ENCODE results near the gene CACNA2D3. TPM values are rescaled to one million over a fixed set of nuclear protein-coding genes. Genes with fewer than 3 reads are reported as not detected.

CACNA2D3 gene
- total RNA-seq, 1 donor from 2014 or later: 0.17 TPM

GRCh38 chr3:54196360-54196991 is 74.1 kb downstream of the CACNA2D3 start:
- no peak for DNase-seq (ENCODE audit: low read depth)
- H3K27me3 ChIP-seq (ENCODE audit: control insufficient read depth, insufficient read depth, low read length): no peaks in the 10 kb centered on the region
- TF ChIP-seq CTCF (IDR thresholded peaks at IDR 0.05; ENCODE audit: insufficient read depth, low read length, poor library complexity, severe bottlenecking): no peak
- H3K36me3 ChIP-seq (ENCODE audit: control insufficient read depth, insufficient read depth, low read length): no peaks in the 10 kb centered on the region
- H3K4me3 ChIP-seq (ENCODE audit: low read depth, low read length): no peak overlapping the region

- H3K36me3 ChIP-seq (ENCODE audit: control insufficient read depth, insufficient read depth, low read length): no peaks in the 10 kb centered on the region
- no peak overlapping the region for H3K4me3 ChIP-seq (ENCODE audit: low read depth, low read length)
- no peak for TF ChIP-seq CTCF (IDR thresholded peaks at IDR 0.05; ENCODE audit: insufficient read depth, low read length, poor library complexity, severe bottlenecking)
- H3K27me3 ChIP-seq (ENCODE audit: control insufficient read depth, insufficient read depth, low read length): no peaks in the 10 kb centered on the region
- DNase-seq (ENCODE audit: low read depth): no peak
Measured at GRCh38 chr3:54197509-54197908, 75.2 kb downstream of the CACNA2D3 start.

GRCh38 chr3:54198556-54198955 is 76.2 kb downstream of the CACNA2D3 start:
- H3K36me3 ChIP-seq (ENCODE audit: control insufficient read depth, insufficient read depth, low read length): no peaks in the 10 kb centered on the region
- no peaks in the 10 kb centered on the region for H3K27me3 ChIP-seq (ENCODE audit: control insufficient read depth, insufficient read depth, low read length)
- no peak for DNase-seq (ENCODE audit: low read depth)
- H3K4me3 ChIP-seq (ENCODE audit: low read depth, low read length): no peak overlapping the region
- TF ChIP-seq CTCF (IDR thresholded peaks at IDR 0.05; ENCODE audit: insufficient read depth, low read length, poor library complexity, severe bottlenecking): no peak

- no peak for TF ChIP-seq CTCF (IDR thresholded peaks at IDR 0.05; ENCODE audit: insufficient read depth, low read length, poor library complexity, severe bottlenecking)
- no peaks in the 10 kb centered on the region for H3K27me3 ChIP-seq (ENCODE audit: control insufficient read depth, insufficient read depth, low read length)
- H3K4me3 ChIP-seq (ENCODE audit: low read depth, low read length): no peak overlapping the region
- DNase-seq (ENCODE audit: low read depth): no peak
- no peaks in the 10 kb centered on the region for H3K36me3 ChIP-seq (ENCODE audit: control insufficient read depth, insufficient read depth, low read length)
Measured at GRCh38 chr3:54202054-54202453, 79.7 kb downstream of the CACNA2D3 start.

GRCh38 chr3:54202651-54203248 is 80.4 kb downstream of the CACNA2D3 start:
- DNase-seq (ENCODE audit: low read depth): no peak
- Histone ChIP-seq H3K36me3 (ENCODE audit: control insufficient read depth, insufficient read depth, low read length) (no peaks in the 10 kb centered on the region), H3K4me3 (ENCODE audit: low read depth, low read length) (no peak overlapping the region), H3K27me3 (ENCODE audit: control insufficient read depth, insufficient read depth, low read length) (no peaks in the 10 kb centered on the region)
- no peak for TF ChIP-seq CTCF (IDR thresholded peaks at IDR 0.05; ENCODE audit: insufficient read depth, low read length, poor library complexity, severe bottlenecking)

- DNase-seq (ENCODE audit: low read depth): no peak
- TF ChIP-seq CTCF (IDR thresholded peaks at IDR 0.05; ENCODE audit: insufficient read depth, low read length, poor library complexity, severe bottlenecking): no peak
- H3K4me3 ChIP-seq (ENCODE audit: low read depth, low read length): no peak overlapping the region
- H3K27me3 ChIP-seq (ENCODE audit: control insufficient read depth, insufficient read depth, low read length): no peaks in the 10 kb centered on the region
- no peaks in the 10 kb centered on the region for H3K36me3 ChIP-seq (ENCODE audit: control insufficient read depth, insufficient read depth, low read length)
Measured at GRCh38 chr3:54206874-54207273, 84.5 kb downstream of the CACNA2D3 start.
